NCI-H128 (cell line): ENCODE measurements around the gene CPLX3.

ENCODE experiments used
- DNase-seq: peaks from one replicate; lab custom pipeline; 2025; ENCODE audit not compliant: unreplicated experiment; lab: John Stamatoyannopoulos, UW

CPLX3 gene

DNA sequence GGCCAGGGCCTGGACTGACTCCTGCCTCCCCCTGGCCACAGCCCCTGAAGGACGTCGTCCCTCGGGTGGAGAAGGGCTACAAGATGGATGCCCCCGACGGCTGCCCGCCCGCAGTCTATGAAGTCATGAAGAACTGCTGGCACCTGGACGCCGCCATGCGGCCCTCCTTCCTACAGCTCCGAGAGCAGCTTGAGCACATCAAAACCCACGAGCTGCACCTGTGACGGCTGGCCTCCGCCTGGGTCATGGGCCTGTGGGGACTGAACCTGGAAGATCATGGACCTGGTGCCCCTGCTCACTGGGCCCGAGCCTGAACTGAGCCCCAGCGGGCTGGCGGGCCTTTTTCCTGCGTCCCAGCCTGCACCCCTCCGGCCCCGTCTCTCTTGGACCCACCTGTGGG is 24.1 kb upstream of the CPLX3 start:
- DNase-seq, result no peak

DNA sequence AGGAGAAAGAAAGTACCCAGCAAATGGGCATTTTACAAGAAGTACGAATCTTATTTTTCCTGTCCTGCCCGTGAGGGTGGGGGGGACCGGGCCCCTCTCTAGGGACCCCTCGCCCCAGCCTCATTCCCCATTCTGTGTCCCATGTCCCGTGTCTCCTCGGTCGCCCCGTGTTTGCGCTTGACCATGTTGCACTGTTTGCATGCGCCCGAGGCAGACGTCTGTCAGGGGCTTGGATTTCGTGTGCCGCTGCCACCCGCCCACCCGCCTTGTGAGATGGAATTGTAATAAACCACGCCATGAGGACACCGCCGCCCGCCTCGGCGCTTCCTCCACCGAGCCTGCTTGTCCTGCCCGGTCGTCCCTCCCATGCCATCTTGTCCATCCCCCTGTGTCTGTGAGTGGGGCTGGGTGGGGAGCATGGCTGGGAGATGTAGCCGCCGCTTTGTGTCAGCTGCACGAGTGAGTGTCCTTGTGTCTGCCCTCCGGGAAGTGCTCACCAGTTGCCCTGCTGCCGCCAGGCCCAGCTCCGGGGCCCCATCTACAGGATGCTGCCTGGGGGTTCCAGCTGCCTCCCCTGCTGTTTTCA is 23.5 kb upstream of the CPLX3 start:
- DNase-seq, result no peak

DNA sequence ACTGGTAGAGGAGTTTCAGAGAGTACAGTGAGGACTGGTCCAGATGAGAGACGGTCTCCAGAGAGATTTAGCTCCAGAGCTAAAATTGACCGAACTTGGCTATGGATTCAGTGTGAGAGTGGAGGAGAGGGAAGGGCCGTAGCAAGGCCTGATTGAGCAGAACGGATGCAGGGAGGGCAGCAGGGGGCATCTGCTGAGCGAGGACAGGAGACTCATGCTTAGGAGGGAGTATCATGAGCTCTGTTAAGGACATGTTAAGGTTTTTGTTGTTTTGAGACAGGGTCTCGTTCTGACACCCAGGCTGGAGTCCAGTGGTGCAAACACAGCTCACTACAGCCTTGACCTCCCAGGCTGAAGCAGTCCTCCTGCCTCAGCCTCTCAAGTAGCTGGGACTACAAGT is 21.5 kb upstream of the CPLX3 start:
- no peak for DNase-seq

DNA sequence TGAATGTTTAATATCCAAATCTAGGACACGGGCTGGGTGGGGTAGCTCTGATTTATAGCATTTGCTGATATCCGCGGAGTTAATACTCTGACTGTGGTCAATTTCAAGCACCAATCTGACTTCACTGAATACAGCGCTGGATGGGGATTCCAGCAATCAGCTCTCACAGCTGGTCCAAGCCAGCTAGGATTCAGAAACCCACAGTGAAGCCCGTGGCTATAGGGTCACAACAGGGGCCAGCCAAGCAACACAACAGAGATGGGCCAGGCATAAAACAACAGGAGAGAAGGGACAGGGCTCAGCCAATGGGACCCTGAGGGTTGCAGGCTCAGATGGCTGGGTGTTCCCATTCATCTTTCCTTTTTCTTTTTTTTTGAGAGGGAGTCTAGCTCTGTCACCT is 19.1 kb upstream of the CPLX3 start:
- DNase-seq, result no peak

DNA sequence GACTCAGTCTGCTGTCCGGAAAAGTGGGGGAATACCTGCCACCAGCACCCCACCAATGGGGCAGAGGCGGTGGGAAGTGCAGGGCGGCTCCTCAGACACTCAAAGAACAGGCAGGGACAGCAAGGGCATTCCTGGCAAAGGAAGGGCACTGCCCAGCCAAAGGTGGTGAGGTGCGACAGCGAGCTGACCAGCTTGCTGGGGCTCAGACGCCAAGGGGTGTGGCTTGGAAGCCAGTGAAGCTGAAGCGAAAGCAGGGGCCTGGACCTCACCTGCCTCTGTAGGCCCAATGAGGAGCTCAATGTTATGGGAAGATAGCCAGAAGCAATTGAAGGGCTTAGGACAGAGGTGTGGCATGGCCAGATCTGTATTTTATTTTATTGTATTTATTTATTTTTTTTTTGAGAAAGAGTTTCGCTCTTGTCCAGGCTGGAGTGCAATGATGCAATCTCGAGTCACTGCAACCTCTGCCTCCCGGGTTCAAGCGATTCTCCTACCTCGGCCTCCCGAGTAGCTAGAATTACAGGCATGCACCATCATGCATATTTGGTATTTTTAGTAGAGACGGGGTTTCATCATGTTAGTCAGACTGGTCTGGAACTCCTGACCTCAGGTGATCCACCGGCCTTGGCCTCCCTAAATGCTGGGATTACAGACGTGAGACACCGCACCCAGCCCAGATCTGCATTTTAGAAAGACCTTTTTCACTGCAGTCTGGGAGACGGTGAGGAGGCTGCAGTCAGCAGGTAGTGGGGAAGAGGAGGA is 18.2 kb upstream of the CPLX3 start:
- no peak for DNase-seq

DNA sequence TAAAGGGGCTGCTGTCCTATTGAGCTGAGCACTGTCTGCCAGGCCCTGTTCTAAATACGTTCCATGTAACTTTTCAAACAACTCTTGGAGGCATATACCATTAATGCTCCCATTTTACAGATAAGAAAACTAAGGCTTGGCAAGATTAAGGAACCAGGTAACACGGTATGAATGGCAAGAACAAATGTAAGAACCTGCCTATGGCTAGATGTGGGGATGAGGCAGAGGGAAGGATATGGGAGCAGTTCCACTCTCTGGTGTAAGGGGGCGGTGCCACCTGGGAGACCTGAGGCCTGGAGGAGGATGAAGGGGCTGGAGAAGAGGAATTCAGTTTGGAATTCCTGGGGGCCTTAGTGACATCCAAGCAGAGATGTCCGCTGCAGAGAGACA is 17.6 kb upstream of the CPLX3 start:
- DNase-seq, result no peak

DNA sequence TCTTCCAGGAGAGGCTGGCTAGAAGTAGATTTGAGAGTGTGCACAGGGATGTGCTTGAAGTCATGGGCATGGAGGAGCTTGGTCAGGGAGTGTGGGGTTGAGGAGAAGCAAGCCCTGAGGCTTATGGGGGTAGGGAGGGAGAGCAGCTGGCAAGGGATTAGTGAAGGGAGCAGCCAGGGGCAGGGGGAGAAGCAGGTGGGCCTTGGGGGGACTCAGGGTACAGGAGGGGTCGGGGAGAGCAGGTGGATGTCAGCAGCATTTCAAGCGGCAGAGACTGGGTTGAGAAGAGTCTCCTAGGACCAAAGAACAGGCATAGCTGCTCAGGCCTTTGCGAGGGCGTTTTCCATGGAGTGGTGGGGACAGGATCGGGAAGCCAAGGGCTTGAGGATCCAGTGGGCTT is 17.2 kb upstream of the CPLX3 start:
- DNase-seq, result no peak

DNA sequence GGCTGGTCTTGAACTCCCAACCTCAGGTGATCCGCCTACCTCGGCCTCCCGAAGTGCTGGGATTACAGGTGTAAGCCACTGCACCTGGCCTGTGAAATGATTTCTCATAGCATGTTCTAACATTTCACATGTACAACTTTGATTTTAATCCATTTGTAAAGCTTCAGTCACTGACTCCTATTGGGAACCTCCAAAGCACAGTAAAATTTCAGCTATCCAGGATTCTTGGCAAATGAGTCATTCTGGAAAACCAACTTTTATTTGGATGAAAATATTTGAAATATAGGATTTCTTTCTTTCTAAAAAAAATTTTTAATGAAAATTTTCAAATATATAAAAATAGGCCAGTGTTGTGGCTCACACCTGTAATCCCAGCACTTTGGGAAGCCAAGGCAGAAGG is 16.5 kb upstream of the CPLX3 start:
- no peak for DNase-seq

DNA sequence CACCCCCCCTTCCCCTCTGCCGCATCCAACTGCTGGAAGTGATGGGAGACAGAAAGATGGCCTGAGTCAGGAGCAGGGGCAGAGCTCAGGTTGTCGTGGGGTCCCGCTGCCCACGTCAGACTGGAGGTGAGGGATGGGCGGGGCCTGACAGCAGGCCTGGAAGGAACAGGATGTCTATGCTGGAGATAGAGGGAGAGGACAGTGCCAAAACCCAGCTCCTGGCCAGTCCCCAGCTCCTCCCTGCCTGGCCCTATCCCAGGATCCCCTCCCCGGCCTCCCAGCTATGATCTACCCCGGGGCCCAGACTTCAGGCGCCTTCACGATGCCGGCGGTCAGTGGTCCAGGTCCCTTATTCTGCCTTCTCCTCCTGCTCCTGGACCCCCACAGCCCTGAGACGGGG is 13.9 kb upstream of the CPLX3 start, which contains the start of gene LMAN1L:
LMAN1L (plus strand) TSS at position 303 of the 400 bp plus-strand sequence; CDS start at position 323, 20 bp downstream.
- DNase-seq, result no peak

DNA sequence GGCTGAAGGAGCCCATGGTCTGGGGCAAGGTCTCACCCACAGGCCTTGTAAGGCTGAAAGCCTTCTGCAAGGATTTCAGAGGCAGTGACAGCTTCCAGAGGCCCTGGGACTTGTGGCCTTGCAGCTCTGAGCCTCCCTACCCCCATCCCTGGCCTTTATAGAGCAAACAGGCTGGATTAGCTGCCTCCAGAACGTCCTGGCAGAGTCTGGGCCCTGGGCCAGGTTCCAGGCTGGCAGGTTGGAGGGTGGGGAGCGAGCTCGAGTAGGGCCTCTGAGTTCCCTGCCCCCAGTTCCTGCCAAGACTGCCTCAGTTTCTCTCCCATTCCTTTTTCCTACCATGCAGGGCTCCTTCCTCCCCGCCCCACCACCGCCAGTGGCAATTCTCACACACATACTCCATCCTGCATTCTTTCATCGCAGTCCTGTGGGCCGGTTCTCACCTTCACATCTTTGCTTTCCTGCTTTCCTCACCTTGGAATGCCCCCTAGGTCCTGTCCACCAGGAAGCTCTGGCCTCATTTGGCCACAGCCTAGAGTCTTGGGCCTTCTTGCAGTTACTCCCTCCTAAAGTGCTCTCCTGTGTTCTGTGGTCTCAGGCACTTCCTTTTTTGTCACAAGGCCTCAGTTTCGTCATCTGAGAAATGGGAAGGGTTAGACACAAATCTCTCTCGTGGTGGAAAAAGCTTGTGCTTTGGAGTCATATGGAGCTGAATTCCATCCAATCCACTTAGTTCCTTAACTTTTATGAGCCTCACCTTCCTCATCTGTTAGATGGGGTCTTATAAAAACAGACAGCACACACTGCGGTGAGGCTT is 11.1 kb upstream of the CPLX3 start:
- DNase-seq, result no peak

DNA sequence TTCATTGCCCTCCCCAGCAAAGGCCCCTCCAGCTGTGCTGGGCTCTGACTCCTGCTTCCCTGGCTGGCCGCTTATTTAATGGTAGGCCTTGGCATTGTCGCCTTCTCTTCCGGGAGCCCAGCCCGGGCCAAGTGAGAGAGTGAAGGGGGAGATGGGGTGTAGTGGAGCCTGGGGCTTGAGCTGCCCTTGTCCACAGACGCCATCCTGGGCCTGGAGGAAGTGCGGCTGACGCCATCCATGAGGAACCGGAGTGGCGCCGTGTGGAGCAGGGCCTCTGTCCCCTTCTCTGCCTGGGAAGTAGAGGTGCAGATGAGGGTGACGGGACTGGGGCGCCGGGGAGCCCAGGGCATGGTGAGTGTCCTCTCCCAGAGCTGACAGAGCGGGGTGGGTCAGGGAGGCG is 10.5 kb upstream of the CPLX3 start:
- DNase-seq, result no peak

DNA sequence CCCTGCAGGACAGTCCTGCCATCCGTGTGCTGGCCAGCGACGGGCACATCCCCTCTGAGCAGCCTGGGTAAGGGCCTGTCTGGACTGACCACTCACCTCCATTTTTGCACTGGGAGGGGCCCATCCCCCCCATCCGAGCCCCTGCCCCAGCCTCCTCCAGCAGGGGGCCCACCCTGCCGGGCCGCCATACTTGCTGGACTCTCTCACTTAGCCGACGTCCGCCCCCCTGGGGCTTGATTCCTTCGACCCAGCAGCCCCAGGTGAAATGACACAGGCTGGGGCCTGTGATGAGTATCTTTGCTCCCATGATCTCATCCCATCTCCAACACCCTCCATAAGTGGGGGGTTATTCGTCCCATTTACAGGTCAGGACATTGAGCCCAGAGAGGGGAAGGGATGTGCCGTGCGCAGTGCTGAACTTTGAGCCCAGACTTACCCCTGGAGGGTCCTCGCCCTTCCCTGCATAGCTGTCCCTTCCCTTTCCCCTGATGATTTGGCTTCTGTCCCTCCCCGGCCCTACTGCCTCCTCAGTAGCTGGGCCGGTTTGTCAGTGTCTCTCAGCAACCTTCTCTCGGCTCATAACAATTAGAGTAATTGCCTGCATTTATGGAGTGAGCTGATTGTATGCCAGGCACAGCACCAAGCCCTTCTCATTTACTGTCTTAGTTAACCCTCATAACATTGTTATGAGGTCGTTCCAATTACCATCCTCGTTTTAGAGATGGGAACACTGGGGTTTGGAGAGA is 9.6 kb upstream of the CPLX3 start:
- DNase-seq, result no peak

DNA sequence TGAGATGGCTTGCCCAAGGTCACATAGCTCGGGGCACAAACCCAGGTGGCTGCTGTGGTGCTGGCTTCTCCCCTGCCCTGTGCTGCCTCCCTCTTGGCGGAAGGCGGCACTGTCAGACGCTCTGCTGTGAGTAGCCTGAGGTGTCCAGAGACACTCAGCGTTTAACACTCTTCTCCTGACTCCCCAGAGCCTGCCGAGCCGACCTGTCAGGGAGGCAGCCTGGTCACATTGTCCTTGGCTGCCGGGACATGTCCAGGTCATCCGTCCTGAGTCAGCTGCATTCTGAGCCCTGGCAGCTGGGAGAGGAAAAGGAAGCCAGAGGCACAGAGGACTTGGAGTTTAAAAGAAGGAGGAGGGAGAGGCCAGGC is 9.1 kb upstream of the CPLX3 start:
- no peak for DNase-seq

DNA sequence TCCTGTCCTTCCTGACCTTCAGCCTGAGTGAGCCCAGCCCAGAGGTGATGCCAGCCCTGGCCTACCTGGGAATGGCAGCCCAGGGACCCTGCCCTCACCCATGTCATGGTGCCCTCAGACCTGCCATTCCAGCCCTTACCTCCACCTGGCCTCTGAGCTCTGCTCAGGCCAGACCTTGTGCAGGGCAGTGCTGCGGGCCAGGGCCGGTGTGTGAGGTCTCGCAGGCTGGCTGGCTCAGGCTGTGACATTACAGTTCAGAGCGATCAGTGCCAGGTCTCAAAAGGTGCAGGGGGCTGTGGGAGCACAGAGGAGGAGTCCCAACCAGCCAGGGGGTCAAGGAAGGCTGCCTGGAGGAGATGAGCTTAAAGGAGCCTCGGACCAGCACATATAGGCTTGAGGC is 6.4 kb upstream of the CPLX3 start:
- no peak for DNase-seq

DNA sequence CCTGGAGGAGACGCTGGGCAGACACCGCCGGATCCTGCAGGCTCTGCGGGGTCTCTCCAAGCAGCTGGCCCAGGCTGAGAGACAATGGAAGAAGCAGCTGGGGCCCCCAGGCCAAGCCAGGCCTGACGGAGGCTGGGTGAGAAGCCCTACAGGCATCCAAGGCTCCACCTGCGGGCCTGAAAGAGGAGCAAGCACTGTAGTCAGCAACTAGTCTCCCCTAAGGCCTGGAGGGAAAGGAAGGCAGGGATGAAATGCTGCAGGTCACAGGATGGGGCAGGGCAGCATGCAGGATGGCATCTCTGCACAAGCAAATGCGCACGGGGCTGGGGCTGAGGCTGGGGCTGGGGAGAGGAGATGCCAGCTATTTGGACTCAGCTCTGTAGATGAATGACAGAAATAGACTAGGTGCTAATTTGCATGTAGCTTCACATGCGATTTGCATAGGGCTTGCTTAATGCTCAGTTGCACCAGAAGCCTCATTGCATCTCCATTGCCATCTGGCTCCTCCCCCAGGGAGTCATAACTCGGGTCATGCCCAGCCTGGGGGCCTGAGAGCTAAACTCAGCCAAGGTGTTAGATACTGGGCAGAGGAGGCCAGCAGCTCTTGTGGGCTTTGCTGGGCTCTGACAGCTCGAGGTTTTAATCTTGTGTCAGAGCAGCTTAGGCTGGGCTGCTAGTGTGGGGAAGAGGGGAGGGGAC is 5.2 kb upstream of the CPLX3 start:
- no peak for DNase-seq

DNA sequence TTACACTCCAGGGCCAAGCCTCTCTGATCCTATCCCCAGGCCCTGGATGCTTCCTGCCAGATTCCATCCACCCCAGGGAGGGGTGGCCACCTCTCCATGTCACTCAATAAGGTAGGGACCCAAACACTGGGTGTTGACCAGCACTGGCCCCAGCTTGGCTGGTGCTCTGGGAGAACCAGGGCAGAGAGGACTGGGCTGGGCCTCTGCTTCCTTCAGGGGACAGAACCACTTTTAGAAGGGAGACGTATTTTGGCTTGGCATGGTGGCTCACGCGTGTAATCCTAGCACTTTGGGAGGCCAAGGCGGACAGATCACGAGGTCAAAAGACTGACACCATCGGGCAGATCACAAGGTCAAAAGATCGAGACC is 4.7 kb upstream of the CPLX3 start:
- DNase-seq, result no peak

DNA sequence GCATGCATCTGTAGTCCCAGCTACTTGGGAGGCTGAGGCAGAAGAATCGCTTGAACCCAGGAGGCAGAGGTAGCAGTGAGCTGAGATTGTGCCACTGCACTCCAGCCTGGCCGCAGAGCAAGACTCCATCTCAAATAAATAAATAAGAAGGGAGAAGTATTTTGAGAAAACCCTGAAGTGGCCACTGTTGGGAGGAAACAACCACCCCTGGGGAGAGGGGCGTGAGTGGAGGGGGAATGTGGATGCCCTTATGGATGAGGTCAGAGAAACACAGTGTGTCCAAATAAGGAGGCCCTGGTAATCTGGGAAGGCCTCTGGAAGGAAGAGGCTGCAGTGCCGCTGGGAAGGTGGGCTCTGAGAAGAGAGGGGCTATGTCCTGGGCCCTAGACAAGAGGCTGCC is 4.2 kb upstream of the CPLX3 start:
- DNase-seq, result no peak

DNA sequence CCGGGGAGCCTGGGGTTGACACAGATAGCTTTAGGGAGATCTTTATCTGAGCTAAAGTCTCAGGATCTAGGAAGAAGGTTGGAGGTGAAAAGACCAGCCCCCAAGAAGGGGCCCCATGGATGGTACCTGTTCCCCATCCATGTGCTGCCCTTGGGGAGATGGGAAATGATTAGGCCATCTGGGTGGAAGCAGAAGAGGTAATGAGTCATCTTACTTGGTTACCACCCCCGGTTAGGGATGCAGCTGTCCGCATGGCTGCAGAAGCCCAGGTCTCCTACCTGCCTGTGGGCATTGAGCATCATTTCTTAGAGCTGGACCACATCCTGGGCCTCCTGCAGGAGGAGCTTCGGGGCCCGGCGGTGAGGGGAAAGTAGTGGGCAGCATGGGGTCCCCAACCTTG is 3.1 kb upstream of the CPLX3 start:
- DNase-seq, result no peak

DNA sequence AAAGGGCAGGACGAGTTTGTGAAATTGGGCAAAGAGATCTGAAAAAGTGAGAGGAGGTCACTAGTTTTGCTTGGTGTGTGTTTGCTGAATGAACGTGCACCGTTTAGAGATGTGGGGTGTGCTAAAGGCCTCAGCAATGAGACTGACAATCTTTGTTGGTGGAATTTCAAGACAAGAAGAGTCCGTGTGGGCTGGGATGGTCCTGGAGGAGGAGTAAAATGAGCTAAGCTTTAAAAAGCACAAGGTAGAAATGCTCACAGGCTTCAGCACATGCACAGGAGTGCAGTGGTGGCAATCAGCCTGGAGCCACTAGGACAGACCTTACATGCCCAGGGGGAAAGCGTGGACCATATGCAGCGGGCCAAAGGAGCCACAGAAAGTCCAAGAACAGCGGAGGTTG is 1.5 kb upstream of the CPLX3 start:
- no peak for DNase-seq

DNA sequence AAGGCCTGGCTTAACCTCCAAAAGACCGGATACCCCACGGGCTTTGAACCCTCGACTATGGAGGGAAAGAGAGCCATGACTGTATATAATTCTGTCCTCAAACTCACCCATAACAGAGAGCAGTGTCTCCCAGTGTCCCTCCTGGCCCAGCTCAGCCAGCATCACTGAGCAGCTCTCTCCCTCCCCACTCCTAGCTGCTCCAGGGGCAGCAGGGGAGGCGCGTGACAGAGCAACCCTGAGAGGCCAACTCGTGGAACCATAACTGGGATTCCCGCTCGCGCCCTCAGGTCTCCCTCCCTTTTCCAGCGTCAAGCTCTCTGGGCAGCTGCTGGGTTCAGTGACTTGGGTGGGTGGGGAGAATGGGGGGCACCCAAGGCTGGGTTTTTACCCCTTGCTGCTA is 561 bp upstream of the CPLX3 start:
- no peak for DNase-seq

DNA sequence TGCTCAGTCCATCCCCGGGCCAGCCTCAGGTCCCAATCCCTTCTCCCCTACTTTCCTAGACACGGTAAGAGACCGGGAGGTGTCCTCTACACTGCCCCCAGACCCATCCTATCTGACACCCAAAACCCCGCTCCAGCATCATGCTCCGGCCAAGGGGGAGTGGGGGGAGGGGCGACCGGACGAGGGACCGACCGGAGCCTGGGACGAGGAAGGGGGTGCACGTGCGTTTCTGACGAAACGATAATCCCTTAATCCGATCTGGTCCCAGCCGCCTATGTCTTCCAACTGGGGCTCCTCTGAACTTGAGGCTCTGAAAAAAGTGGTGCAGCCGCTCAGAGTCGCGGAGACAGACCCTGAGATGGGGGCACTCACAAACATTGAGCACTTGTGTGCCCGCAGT is 494 bp downstream of the CPLX3 start:
- no peak for DNase-seq
